ENCODE data around the gene AK8.

Gene AK8

DNA sequence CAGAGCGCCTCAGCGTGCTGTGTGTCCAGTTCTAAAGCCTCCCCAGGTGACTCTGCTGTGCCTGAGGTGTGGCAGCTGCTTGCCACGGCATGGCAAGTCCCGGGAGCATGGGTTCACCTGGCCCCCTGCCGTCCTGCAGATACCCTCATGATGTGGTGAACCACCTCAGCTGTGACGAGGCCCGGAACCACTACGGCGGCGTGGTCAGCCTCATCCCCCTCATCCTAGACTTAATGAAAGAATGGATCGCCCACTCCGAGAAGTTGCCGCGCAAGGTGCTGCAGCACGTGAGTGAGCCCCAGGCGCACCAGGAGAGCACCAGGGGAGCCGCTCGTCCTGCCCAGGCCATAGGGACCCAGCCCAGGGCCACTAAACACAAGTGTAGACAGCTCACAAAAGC, 10.1 kb upstream of the AK8 start:
- TF ChIP-seq TAF1 (IDR thresholded peaks at IDR 0.05; ENCODE audit: low read depth) (no peak), TCF12 (IDR thresholded peaks at IDR 0.05; ENCODE audit: low read depth) (no peak), TEAD4 (IDR thresholded peaks at IDR 0.05) (no peak), CREB1 (IDR thresholded peaks at IDR 0.05; ENCODE audit: low read depth) (no peak), CEBPB (IDR thresholded peaks at IDR 0.05) (no peak), EGR1 (IDR thresholded peaks at IDR 0.05) (no peak), RAD21 (IDR thresholded peaks at IDR 0.05; ENCODE audit: low read depth) (no peak), YY1 (IDR thresholded peaks at IDR 0.05; ENCODE audit: low read depth) (no peak), FOXM1 (IDR thresholded peaks at IDR 0.05; ENCODE audit: borderline replicate concordance, low read depth) (no peak), ZBTB7A (IDR thresholded peaks at IDR 0.05; ENCODE audit: low read depth) (no peak)
- TF ChIP-seq, protein P1, sequence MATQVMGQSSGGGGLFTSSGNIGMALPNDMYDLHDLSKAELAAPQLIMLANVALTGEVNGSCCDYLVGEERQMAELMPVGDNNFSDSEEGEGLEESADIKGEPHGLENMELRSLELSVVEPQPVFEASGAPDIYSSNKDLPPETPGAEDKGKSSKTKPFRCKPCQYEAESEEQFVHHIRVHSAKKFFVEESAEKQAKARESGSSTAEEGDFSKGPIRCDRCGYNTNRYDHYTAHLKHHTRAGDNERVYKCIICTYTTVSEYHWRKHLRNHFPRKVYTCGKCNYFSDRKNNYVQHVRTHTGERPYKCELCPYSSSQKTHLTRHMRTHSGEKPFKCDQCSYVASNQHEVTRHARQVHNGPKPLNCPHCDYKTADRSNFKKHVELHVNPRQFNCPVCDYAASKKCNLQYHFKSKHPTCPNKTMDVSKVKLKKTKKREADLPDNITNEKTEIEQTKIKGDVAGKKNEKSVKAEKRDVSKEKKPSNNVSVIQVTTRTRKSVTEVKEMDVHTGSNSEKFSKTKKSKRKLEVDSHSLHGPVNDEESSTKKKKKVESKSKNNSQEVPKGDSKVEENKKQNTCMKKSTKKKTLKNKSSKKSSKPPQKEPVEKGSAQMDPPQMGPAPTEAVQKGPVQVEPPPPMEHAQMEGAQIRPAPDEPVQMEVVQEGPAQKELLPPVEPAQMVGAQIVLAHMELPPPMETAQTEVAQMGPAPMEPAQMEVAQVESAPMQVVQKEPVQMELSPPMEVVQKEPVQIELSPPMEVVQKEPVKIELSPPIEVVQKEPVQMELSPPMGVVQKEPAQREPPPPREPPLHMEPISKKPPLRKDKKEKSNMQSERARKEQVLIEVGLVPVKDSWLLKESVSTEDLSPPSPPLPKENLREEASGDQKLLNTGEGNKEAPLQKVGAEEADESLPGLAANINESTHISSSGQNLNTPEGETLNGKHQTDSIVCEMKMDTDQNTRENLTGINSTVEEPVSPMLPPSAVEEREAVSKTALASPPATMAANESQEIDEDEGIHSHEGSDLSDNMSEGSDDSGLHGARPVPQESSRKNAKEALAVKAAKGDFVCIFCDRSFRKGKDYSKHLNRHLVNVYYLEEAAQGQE (IDR thresholded peaks at IDR 0.05; ENCODE audit: low read depth) = no peak
- TF ChIP-seq, protein P2, sequence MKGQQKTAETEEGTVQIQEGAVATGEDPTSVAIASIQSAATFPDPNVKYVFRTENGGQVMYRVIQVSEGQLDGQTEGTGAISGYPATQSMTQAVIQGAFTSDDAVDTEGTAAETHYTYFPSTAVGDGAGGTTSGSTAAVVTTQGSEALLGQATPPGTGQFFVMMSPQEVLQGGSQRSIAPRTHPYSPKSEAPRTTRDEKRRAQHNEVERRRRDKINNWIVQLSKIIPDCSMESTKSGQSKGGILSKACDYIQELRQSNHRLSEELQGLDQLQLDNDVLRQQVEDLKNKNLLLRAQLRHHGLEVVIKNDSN (IDR thresholded peaks at IDR 0.05) = no peak
- TF ChIP-seq, protein P3, sequence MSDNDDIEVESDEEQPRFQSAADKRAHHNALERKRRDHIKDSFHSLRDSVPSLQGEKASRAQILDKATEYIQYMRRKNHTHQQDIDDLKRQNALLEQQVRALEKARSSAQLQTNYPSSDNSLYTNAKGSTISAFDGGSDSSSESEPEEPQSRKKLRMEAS (IDR thresholded peaks at IDR 0.05) = no peak

DNA sequence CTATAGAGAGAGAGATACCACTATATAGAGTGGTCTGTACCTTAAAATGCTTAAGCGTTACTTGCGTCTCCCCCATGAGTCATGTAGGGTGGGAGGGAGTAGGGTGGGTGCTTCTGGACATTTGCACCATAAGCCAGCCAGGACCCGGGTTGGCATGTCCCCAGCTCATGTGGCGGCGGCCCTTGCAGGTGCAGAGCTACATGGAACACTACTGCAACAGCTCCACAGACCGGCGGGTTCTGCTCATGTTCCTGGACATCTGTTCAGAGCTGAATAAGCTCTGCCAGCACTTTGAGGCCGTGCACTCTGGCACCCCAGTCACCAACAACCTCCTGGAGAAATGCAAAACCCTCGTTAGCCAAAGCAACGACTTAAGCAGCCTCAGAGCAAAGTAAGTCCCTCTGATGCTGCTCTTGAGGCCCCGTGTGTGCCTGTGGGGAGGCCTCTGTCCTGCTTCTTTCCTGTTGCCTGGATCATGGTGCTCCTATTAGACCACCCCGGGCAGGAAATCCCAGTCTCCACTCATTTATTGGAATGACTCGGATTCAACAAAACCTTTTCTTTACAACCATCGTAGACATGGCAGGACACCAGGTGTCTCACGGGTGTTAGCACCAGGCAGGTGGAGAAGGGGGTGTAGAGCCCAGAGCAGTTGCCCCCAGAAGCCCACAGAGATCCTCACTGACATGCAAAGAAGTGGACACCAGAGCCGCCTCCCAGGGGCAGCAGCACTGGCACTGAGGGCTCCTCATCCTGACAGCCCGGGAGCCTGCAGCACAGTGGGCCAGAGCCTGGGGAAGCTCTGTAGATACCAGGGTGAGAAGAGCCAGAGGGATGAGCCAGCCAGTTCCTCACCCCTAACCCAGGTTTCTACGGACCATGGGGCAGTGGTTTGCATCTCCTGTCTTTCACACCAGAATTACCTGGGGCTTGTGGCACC, 9.4 kb upstream of the AK8 start:
- TF ChIP-seq CREB1 (IDR thresholded peaks at IDR 0.05; ENCODE audit: low read depth) = no peak
- TF ChIP-seq TEAD4 (IDR thresholded peaks at IDR 0.05) = no peak
- TF ChIP-seq, protein P2 (IDR thresholded peaks at IDR 0.05) = no peak
- no peak for TF ChIP-seq CEBPB (IDR thresholded peaks at IDR 0.05)
- no peak for TF ChIP-seq TCF12 (IDR thresholded peaks at IDR 0.05; ENCODE audit: low read depth)
- TF ChIP-seq, protein P1 (IDR thresholded peaks at IDR 0.05; ENCODE audit: low read depth) = no peak
- TF ChIP-seq EGR1 (IDR thresholded peaks at IDR 0.05) = no peak
- TF ChIP-seq, protein P3 (IDR thresholded peaks at IDR 0.05) = no peak
- no peak for TF ChIP-seq TAF1 (IDR thresholded peaks at IDR 0.05; ENCODE audit: low read depth)
- no peak for TF ChIP-seq FOXM1 (IDR thresholded peaks at IDR 0.05; ENCODE audit: borderline replicate concordance, low read depth)

DNA sequence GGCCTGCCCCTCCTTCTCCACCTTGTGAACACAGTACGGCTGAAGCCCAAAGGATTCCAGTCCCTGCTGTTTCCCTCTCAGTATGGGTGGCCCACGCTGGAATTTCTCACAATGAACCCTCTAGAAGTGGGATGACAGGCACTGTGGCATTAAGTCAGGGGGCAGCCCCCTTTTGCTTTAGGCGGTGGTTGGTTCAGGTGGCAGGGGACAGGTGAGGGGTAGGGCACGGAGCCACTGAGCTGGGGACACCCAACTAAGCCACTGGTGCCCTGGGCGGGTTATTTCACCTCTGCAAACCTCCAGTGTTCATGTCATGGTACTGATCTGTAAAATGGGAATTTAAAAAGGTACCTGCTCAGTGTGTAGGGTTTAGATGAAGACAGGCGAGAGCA, 8.2 kb upstream of the AK8 start:
- TF ChIP-seq YY1 (IDR thresholded peaks at IDR 0.05; ENCODE audit: low read depth) (no peak), TCF12 (IDR thresholded peaks at IDR 0.05; ENCODE audit: low read depth) (no peak), EGR1 (IDR thresholded peaks at IDR 0.05) (no peak), TEAD4 (IDR thresholded peaks at IDR 0.05) (no peak), CEBPB (IDR thresholded peaks at IDR 0.05) (no peak), ZBTB7A (IDR thresholded peaks at IDR 0.05; ENCODE audit: low read depth) (no peak), CREB1 (IDR thresholded peaks at IDR 0.05; ENCODE audit: low read depth) (no peak), FOXM1 (IDR thresholded peaks at IDR 0.05; ENCODE audit: borderline replicate concordance, low read depth) (no peak), RAD21 (IDR thresholded peaks at IDR 0.05; ENCODE audit: low read depth) (no peak), NFIC (IDR thresholded peaks at IDR 0.05) (no peak), TAF1 (IDR thresholded peaks at IDR 0.05; ENCODE audit: low read depth) (no peak), EP300 (IDR thresholded peaks at IDR 0.05; ENCODE audit: borderline replicate concordance) (no peak)
- TF ChIP-seq, protein P1 (IDR thresholded peaks at IDR 0.05; ENCODE audit: low read depth) = no peak
- TF ChIP-seq, protein P2 (IDR thresholded peaks at IDR 0.05) = no peak
- TF ChIP-seq, protein P3 (IDR thresholded peaks at IDR 0.05) = no peak

All from Ishikawa (cell line).